SU-DHL-6 (cell line): ENCODE results near the gene SLC35F4.

ENCODE experiments used
- H2AFZ ChIP-seq: fragments of 200-600 bp; sonication (generic); 2 replicates; pipeline ENCODE4 v1.6.1; 2014; ENCODE audit warnings: low read depth, mild to moderate bottlenecking, moderate library complexity, mixed read lengths, antibody characterized with exemption, low read length; ENCODE audit not compliant: severe bottlenecking
- H3F3A ChIP-seq: fragments of 200-600 bp; shearing (Covaris generic); 2 replicates; pipeline ENCODE4 v1.6.0; 2016; ENCODE audit warnings: antibody characterized with exemption, mild to moderate bottlenecking; ENCODE audit not compliant: insufficient read depth
- H3K27ac ChIP-seq: fragments of 200-600 bp; sonication (generic); 2 replicates; pipeline ENCODE4 v1.5.1; 2016; ENCODE audit warnings: low read depth, mild to moderate bottlenecking, low read length, moderate library complexity, mixed read lengths
- H3K27me3 ChIP-seq: fragments of 200-600 bp; sonication (generic), shearing (Covaris generic); 2 replicates; pipeline ENCODE4 v1.6.0; 2014; ENCODE audit warnings: mild to moderate bottlenecking, low read length
- H3K36me3 ChIP-seq: fragments of 200-600 bp; sonication (generic); 2 replicates; pipeline ENCODE4 v1.6.1; 2014; ENCODE audit warnings: mild to moderate bottlenecking, low read length, mixed read lengths
- H3K4me2 ChIP-seq: fragments of 300-600, 200-600 bp; shearing (Covaris generic), sonication (generic); 2 replicates; pipeline ENCODE4 v1.6.0; 2014; ENCODE audit warnings: low read length, low read depth, mild to moderate bottlenecking; ENCODE audit not compliant: poor library complexity, severe bottlenecking
- H3K4me3 ChIP-seq: fragments of 200-600 bp; sonication (generic); 2 replicates; pipeline ENCODE4 v1.5.1; 2014; ENCODE audit warnings: antibody characterized with exemption, low read length, mild to moderate bottlenecking, mixed read lengths; ENCODE audit not compliant: insufficient read depth, poor library complexity, severe bottlenecking
- H3K79me2 ChIP-seq: fragments of 200-600 bp; sonication (generic); 2 replicates; pipeline ENCODE4 v1.6.1; 2014; ENCODE audit warnings: mild to moderate bottlenecking, low read length, moderate library complexity; ENCODE audit not compliant: insufficient read depth
- H3K9ac ChIP-seq: fragments of 200-600 bp; sonication (generic); 2 replicates; pipeline ENCODE4 v1.7.0; 2014; ENCODE audit warnings: mild to moderate bottlenecking, low read length
- H3K9me2 ChIP-seq: fragments of 200-600 bp; sonication (generic); replicated peaks from 2 replicates; pipeline ENCODE4 v1.6.1; 2014; ENCODE audit warnings: low read length; ENCODE audit not compliant: insufficient read depth
- H3K9me3 ChIP-seq: fragments of 200-600 bp; sonication (generic); 2 replicates; pipeline ENCODE4 v1.6.1; 2014; ENCODE audit warnings: low read length, mixed read lengths; ENCODE audit not compliant: insufficient read depth
- H4K20me1 ChIP-seq: fragments of 200-600 bp; sonication (generic); 2 replicates; pipeline ENCODE4 v1.6.1; 2014; ENCODE audit warnings: low read depth, mild to moderate bottlenecking, antibody characterized with exemption, low read length, moderate library complexity, mixed read lengths
- EZH2phosphoT487 ChIP-seq: fragments of 200-600 bp; sonication (generic), shearing (Covaris generic); conservative IDR thresholded peaks from 2 replicates; pipeline ENCODE4 v1.6.1; 2018; ENCODE audit warnings: mild to moderate bottlenecking, antibody characterized with exemption, low read length, moderate library complexity, mixed read lengths
- TF ChIP-seq, protein P1 (sequence below): fragments of 200-600 bp; sonication (generic); IDR thresholded peaks from one replicate; pipeline ENCODE4 v1.5.1; 2017; ENCODE audit warnings: antibody characterized with exemption, mild to moderate bottlenecking, low read length, moderate library complexity; ENCODE audit not compliant: insufficient read depth, poor library complexity, severe bottlenecking

SLC35F4 gene

DNA sequence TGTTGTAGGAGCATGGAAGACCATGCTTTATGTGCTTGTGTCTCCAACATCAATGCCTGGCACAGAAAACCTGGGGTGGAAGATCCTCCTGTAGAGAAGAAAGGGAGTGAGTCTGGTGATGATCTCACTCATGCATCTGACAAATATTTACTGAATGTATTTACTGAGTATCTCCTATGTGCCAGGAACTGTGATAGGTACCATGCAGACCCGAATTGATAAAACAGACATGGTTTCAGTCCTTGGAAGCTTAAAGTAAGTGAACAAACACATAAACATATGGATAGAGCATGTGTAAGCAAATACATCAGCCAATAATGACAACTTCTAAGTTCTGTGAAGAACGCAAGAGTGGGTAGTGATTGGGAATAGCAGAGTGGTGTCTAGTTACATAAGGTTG is 255.3 kb downstream of the SLC35F4 start:
- H3K9me2 ChIP-seq, result no peaks in the 10 kb centered on the region
- H3K9me3 ChIP-seq, result no peaks in the 10 kb centered on the region
- no peak overlapping the region for H3K4me3 ChIP-seq
- H3K27me3 ChIP-seq, result 0 out of 2 replicates have a peak, but pooled peaks cover 3% of the 10 kb centered on the region
- H3K79me2 ChIP-seq, result no peaks in the 10 kb centered on the region
- TF ChIP-seq EZH2phosphoT487, result no peak
- TF ChIP-seq, protein P1, sequence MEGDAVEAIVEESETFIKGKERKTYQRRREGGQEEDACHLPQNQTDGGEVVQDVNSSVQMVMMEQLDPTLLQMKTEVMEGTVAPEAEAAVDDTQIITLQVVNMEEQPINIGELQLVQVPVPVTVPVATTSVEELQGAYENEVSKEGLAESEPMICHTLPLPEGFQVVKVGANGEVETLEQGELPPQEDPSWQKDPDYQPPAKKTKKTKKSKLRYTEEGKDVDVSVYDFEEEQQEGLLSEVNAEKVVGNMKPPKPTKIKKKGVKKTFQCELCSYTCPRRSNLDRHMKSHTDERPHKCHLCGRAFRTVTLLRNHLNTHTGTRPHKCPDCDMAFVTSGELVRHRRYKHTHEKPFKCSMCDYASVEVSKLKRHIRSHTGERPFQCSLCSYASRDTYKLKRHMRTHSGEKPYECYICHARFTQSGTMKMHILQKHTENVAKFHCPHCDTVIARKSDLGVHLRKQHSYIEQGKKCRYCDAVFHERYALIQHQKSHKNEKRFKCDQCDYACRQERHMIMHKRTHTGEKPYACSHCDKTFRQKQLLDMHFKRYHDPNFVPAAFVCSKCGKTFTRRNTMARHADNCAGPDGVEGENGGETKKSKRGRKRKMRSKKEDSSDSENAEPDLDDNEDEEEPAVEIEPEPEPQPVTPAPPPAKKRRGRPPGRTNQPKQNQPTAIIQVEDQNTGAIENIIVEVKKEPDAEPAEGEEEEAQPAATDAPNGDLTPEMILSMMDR, result no peak
- H3K36me3 ChIP-seq, result no peaks in the 10 kb centered on the region
- no peak overlapping the region for H3K4me2 ChIP-seq
- H4K20me1 ChIP-seq, result no peaks in the 10 kb centered on the region
- H3F3A ChIP-seq, result no peaks in the 10 kb centered on the region
- no peak overlapping the region for H2AFZ ChIP-seq
- no peak overlapping the region for H3K27ac ChIP-seq
- H3K9ac ChIP-seq, result no peak overlapping the region

DNA sequence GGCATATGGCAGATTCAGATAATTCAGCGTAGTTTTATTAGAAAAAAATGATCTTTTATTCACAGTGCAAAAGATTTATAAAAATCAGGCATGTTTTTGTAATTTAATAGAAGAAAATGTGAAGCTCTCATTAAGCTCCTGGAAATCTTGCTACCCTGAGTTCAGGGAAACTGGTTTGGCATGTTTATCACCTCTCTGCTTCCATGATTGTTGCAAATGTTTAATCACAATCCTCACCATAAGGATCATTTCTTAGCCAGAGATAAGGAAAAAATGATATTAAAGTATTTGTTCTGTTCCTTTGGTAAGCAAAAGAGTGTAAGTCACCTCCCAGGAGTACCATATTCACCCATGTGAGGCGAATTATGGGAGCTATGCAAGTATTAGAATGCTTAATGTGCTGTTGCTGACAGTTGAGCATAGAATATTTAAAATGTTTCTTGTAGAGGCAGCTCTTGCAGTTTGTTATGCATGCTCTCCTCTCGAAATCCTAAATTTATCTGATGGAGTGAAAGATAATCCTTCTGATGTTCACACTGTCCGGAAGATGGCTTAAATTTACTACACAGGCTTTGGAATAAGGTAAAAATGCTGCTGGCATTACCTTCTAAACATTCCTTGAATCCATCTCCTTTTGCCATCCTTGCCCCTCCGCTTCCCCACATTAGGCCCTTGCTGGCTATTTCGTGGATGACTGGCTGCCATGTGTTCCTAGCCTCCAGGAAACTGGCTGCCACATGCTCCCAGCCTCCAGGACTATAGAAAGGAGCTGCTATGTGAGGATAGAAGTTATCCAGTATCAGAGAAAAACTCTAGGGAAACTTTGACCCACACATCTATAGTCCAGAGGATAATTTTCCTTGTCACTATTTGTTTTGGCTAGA is 256.5 kb downstream of the SLC35F4 start:
- Histone ChIP-seq H3K9me2 (no peaks in the 10 kb centered on the region), H3F3A (no peaks in the 10 kb centered on the region), H3K9ac (no peak overlapping the region), H3K27ac (no peak overlapping the region), H2AFZ (no peak overlapping the region), H3K36me3 (no peaks in the 10 kb centered on the region), H3K79me2 (no peaks in the 10 kb centered on the region), H3K27me3 (0 out of 2 replicates have a peak, but pooled peaks cover 3% of the 10 kb centered on the region), H4K20me1 (no peaks in the 10 kb centered on the region), H3K4me3 (no peak overlapping the region), H3K9me3 (no peaks in the 10 kb centered on the region), H3K4me2 (no peak overlapping the region)
- TF ChIP-seq, protein P1, result no peak
- TF ChIP-seq EZH2phosphoT487, result no peak

DNA sequence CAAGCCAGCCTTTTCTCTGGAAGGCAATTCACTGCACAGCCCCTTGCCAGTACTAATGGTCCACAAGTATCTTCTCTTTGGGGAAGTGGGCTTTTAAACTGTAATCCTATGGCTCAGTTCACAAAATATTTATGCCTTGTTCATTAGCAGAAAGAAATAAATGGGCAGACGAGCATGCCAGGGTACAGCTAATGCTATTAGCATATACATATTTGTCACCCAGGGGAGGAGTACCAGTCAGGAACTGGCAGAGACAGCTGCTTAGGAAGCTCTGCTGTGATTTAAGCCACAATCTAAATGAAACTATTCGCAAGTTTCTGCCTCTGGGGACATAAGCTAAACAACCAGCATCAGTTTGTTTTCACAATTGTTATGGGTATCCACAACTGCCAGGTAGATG is 258.8 kb downstream of the SLC35F4 start:
- H3K9me3 ChIP-seq, result no peaks in the 10 kb centered on the region
- 0 out of 2 replicates have a peak, but pooled peaks cover 3% of the 10 kb centered on the region for H3K27me3 ChIP-seq
- H3K36me3 ChIP-seq, result no peaks in the 10 kb centered on the region
- no peak overlapping the region for H3K4me2 ChIP-seq
- no peaks in the 10 kb centered on the region for H3F3A ChIP-seq
- H3K9me2 ChIP-seq, result no peaks in the 10 kb centered on the region
- H2AFZ ChIP-seq, result no peak overlapping the region
- no peaks in the 10 kb centered on the region for H3K79me2 ChIP-seq
- H3K4me3 ChIP-seq, result no peak overlapping the region
- H4K20me1 ChIP-seq, result no peaks in the 10 kb centered on the region
- H3K27ac ChIP-seq, result no peak overlapping the region
- no peak for TF ChIP-seq EZH2phosphoT487
- TF ChIP-seq, protein P1, result no peak
- no peak overlapping the region for H3K9ac ChIP-seq
